GM21717 (cell line): Measurements from ENCODE around the gene SPATA31E1.
"Not testable (repeated sequence)": the region's sequence is repeated elsewhere in the genome, so short reads cannot be mapped to it uniquely, and the experiment has no call there.

Experiments used
- ATAC-seq: cut with Tn5 transposase; IDR thresholded peaks from one replicate; pipeline ENCODE4 v1.9.1; 2021; ENCODE audit warnings: mild to moderate bottlenecking, moderate library complexity; ENCODE audit not compliant: unreplicated experiment

The SPATA31E1 gene

GRCh38 chr9:87884578-87885459 is 2.1 kb downstream of the SPATA31E1 start:
- no peak for ATAC-seq

- no peak for ATAC-seq
Measured at GRCh38 chr9:87885484-87886189, 3.0 kb downstream of the SPATA31E1 start.

- ATAC-seq, result no peak
Measured at GRCh38 chr9:87886210-87886932, 3.7 kb downstream of the SPATA31E1 start.

GRCh38 chr9:87886933-87887505 is 4.3 kb downstream of the SPATA31E1 start:
- ATAC-seq, result no peak

GRCh38 chr9:87887661-87888480 is 5.2 kb downstream of the SPATA31E1 start:
- no peak for ATAC-seq

- ATAC-seq, result no peak
Measured at GRCh38 chr9:87888501-87888900, 5.8 kb downstream of the SPATA31E1 start.

- ATAC-seq, result no peak
Measured at GRCh38 chr9:87889065-87889881, 6.6 kb downstream of the SPATA31E1 start.

GRCh38 chr9:87889882-87890252 is 7.2 kb downstream of the SPATA31E1 start:
- no peak for ATAC-seq

GRCh38 chr9:87890837-87891236 is 8.2 kb downstream of the SPATA31E1 start:
- ATAC-seq, result no peak

GRCh38 chr9:87891754-87892153 is 9.1 kb downstream of the SPATA31E1 start:
- ATAC-seq, result no peak

- no peak for ATAC-seq
Measured at GRCh38 chr9:87892956-87893355, 10.3 kb downstream of the SPATA31E1 start.

GRCh38 chr9:87894998-87895625 is 12.4 kb downstream of the SPATA31E1 start:
- no peak for ATAC-seq

GRCh38 chr9:87896891-87897290 is 14.2 kb downstream of the SPATA31E1 start:
- no peak for ATAC-seq

GRCh38 chr9:87898151-87898550 is 15.5 kb downstream of the SPATA31E1 start:
- ATAC-seq, result no peak

GRCh38 chr9:87902371-87902770 is 19.7 kb downstream of the SPATA31E1 start:
- ATAC-seq, result not testable (repeated sequence)

GRCh38 chr9:87909310-87910041 is 26.8 kb downstream of the SPATA31E1 start:
- ATAC-seq, result no peak

GRCh38 chr9:87910821-87911220 is 28.1 kb downstream of the SPATA31E1 start:
- ATAC-seq, result no peak

- not testable (repeated sequence) for ATAC-seq
Measured at GRCh38 chr9:87917662-87918061, 35.0 kb downstream of the SPATA31E1 start, which contains the start of gene SPATA31C1. Gene SPATA31C1 (plus strand): TSS chr9:87917962.
